ENCODE measurements around the gene ZNF592.

- TF ChIP-seq ZBTB26 (CRISPR knock-in tag; IDR thresholded peaks at IDR 0.05; ENCODE audit: borderline replicate concordance) (no peak), ZBTB34 (CRISPR knock-in tag; IDR thresholded peaks at IDR 0.05) (no peak), ZFX (CRISPR knock-in tag; IDR thresholded peaks at IDR 0.05; ENCODE audit: low read depth) (0 out of 2 replicates have a peak, but pooled peaks have one; percentile 17), ASH2L (IDR thresholded peaks at IDR 0.05; ENCODE audit: insufficient read length, low read depth, low read length) (no peak), ZNF274 (CRISPR knock-in tag; IDR thresholded peaks at IDR 0.05) (no peak), POLR2AphosphoS2 (IDR thresholded peaks at IDR 0.05; ENCODE audit: low read depth, low read length) (no peak), ZBTB7A (CRISPR knock-in tag; IDR thresholded peaks at IDR 0.05) (no peak), PBX3 (CRISPR knock-in tag; IDR thresholded peaks at IDR 0.05; ENCODE audit: borderline replicate concordance) (no peak), CTCF (CRISPR knock-in tag; IDR thresholded peaks at IDR 0.05) (no peak)
These were observed 92.5 kb downstream of the ZNF592 start for GRCh38 chr15:84840741-84841429.
